WTC11 (cell line): ENCODE results near the gene PSMG4. TPM values are rescaled to one million over a fixed set of nuclear protein-coding genes. Genes with fewer than 3 reads are reported as not detected.

Source experiments
- ATAC-seq: fragments of 200-7000 bp; cut with Tn5 transposase; 2 replicates; pipeline ENCODE4 v1.10.0; 2021; ENCODE audit warnings: mild to moderate bottlenecking, moderate library complexity
- CTCF ChIA-PET: fragments of 300-600 bp; sonication (Branson Sonifier 250); formaldehyde crosslinking; loops from one replicate; lab custom pipeline; 2021; ENCODE audit warnings: antibody characterized with exemption; lab: Charles Lee
- POLR2A ChIA-PET: fragments of 350-600 bp; sonication (Branson Sonifier 250); formaldehyde crosslinking; loops from one replicate; lab custom pipeline; 2021; ENCODE audit warnings: antibody characterized with exemption; lab: Charles Lee
- DNase-seq: peaks from one replicate; pipeline ENCODE4 v3.0.0; 2021; ENCODE audit warnings: low spot score
- H3K27ac Mint-ChIP-seq: 2 replicates; pipeline ENCODE4 v1.8.0; 2021; ENCODE audit warnings: mixed read lengths
- H3K27me3 Mint-ChIP-seq: 2 replicates; pipeline ENCODE4 v1.8.0; 2021; ENCODE audit warnings: low read depth, mild to moderate bottlenecking, moderate library complexity, mixed read lengths
- H3K36me3 Mint-ChIP-seq: 2 replicates; pipeline ENCODE4 v1.8.0; 2021; ENCODE audit warnings: mixed read lengths
- H3K4me1 Mint-ChIP-seq: 2 replicates; pipeline ENCODE4 v1.8.0; 2022; ENCODE audit warnings: mixed read lengths
- H3K4me3 Mint-ChIP-seq: 2 replicates; pipeline ENCODE4 v1.8.0; 2021; ENCODE audit warnings: mild to moderate bottlenecking, moderate library complexity, mixed read lengths
- H3K9me3 Mint-ChIP-seq: 2 replicates; pipeline ENCODE4 v1.8.0; 2021; ENCODE audit warnings: mixed read lengths
- ERG ChIP-seq: fragments of 250-450 bp; sonication (Bioruptor Pico); IDR thresholded peaks from 2 replicates; pipeline ENCODE4 v1.8.0; 2021; ENCODE audit warnings: mild to moderate bottlenecking
- ESRRA ChIP-seq: sonication (generic); formaldehyde crosslinking; IDR thresholded peaks from 2 replicates; pipeline ENCODE4 v1.8.1; 2022; ENCODE audit warnings: mild to moderate bottlenecking, missing genetic modification reagents, borderline replicate concordance
- HMGA2 ChIP-seq: fragments of 250-450 bp; sonication (Bioruptor Pico); IDR thresholded peaks from 2 replicates; pipeline ENCODE4 v1.4.0; 2021; ENCODE audit warnings: mild to moderate bottlenecking, moderate library complexity
- HMGXB4 ChIP-seq: sonication (generic); formaldehyde crosslinking; IDR thresholded peaks from 2 replicates; pipeline ENCODE4 v1.8.1; 2023; ENCODE audit warnings: mild to moderate bottlenecking, moderate library complexity, missing genetic modification reagents
- MAX ChIP-seq: sonication (generic); formaldehyde crosslinking; IDR thresholded peaks from 2 replicates; pipeline ENCODE4 v1.8.0; 2022; ENCODE audit warnings: mild to moderate bottlenecking, missing genetic modification reagents
- MXD4 ChIP-seq: fragments of 250-450 bp; sonication (Bioruptor Pico); IDR thresholded peaks from 2 replicates; pipeline ENCODE4 v1.8.0; 2021; ENCODE audit warnings: mild to moderate bottlenecking, moderate library complexity, borderline replicate concordance
- MYBL2 ChIP-seq: sonication (generic); formaldehyde crosslinking; IDR thresholded peaks from 2 replicates; pipeline ENCODE4 v1.8.1; 2023; ENCODE audit warnings: mild to moderate bottlenecking, moderate library complexity, missing genetic modification reagents
- NFATC4 ChIP-seq: fragments of 250-450 bp; sonication (Bioruptor Pico); IDR thresholded peaks from 2 replicates; pipeline ENCODE4 v1.9.0; 2021; ENCODE audit warnings: mild to moderate bottlenecking
- NR2C2 ChIP-seq: sonication (generic); formaldehyde crosslinking; IDR thresholded peaks from 2 replicates; pipeline ENCODE4 v1.8.0; 2022; ENCODE audit warnings: mild to moderate bottlenecking, missing genetic modification reagents
- RORB ChIP-seq: fragments of 250-450 bp; sonication (Bioruptor Pico); IDR thresholded peaks from 2 replicates; pipeline ENCODE4 v1.9.0; 2021; ENCODE audit warnings: mild to moderate bottlenecking
- ZNF121 ChIP-seq: sonication (generic); formaldehyde crosslinking; IDR thresholded peaks from 2 replicates; pipeline ENCODE4 v1.8.0; 2023; ENCODE audit warnings: missing genetic modification reagents
- ZNF138 ChIP-seq: sonication (generic); formaldehyde crosslinking; conservative IDR thresholded peaks from 2 replicates; pipeline ENCODE4 v1.8.1; 2022; ENCODE audit warnings: mild to moderate bottlenecking, moderate library complexity, missing genetic modification reagents
- ZNF263 ChIP-seq: sonication (generic); formaldehyde crosslinking; IDR thresholded peaks from 2 replicates; pipeline ENCODE4 v1.8.1; 2022; ENCODE audit warnings: low read depth, mild to moderate bottlenecking, moderate library complexity, missing genetic modification reagents
- ZNF281 ChIP-seq: sonication (generic); formaldehyde crosslinking; IDR thresholded peaks from 2 replicates; pipeline ENCODE4 v1.8.0; 2023; ENCODE audit warnings: mild to moderate bottlenecking, missing genetic modification reagents
- ZNF317 ChIP-seq: sonication (generic); formaldehyde crosslinking; IDR thresholded peaks from 2 replicates; pipeline ENCODE4 v1.8.1; 2023; ENCODE audit warnings: low read depth, mild to moderate bottlenecking, moderate library complexity, missing genetic modification reagents, borderline replicate concordance
- total RNA-seq: library from RNA; stranded (reverse); gene quantifications from 3 replicates; pipeline ENCODE4 v1.2.3, GENCODE V29; 2021

Gene PSMG4
- total RNA-seq, 1 experiment from 2014 or later = 38.2 TPM

- DNase-seq = no peak
- Mint-ChIP-seq H3K4me1 (peaks cover 14% of the 10 kb centered on the region), H3K9me3 (peaks cover 8% of the 10 kb centered on the region), H3K27me3 (peaks cover 6% of the 10 kb centered on the region; the same call in 1 of the 2 replicates), H3K27ac (no peak overlapping the region)
- POLR2A ChIA-PET = no interaction called here
- TF ChIP-seq MAX (CRISPR knock-in tag) (no peak), ZNF121 (peak; percentile 70; the same call in 1 of the 2 replicates)
- TF ChIP-seq, all 79 proteins: peak for 1
- CTCF ChIA-PET = no interaction called here
- no peak overlapping the region for H3K4me3 Mint-ChIP-seq
- H3K36me3 Mint-ChIP-seq = peaks cover 4% of the 10 kb centered on the region
- no peak for ATAC-seq
Observed at GRCh38 chr6:3217286-3217685, 41.5 kb upstream of the PSMG4 start.

- CTCF ChIA-PET = no interaction called here
- H3K36me3 Mint-ChIP-seq = peaks cover 6% of the 10 kb centered on the region
- H3K27me3 Mint-ChIP-seq = peaks cover 6% of the 10 kb centered on the region; the same call in 1 of the 2 replicates
- no peak overlapping the region for H3K4me3 Mint-ChIP-seq
- H3K9me3 Mint-ChIP-seq = peaks cover 9% of the 10 kb centered on the region
- DNase-seq = no peak
- POLR2A ChIA-PET = no interaction called here
- TF ChIP-seq ZNF281 (CRISPR knock-in tag) = no peak
- TF ChIP-seq ERG (CRISPR knock-in tag) = no peak
- no peak for TF ChIP-seq ZNF138 (CRISPR knock-in tag)
- TF ChIP-seq NR2C2 (CRISPR knock-in tag) = no peak
- TF ChIP-seq HMGA2 (CRISPR knock-in tag) = no peak
- TF ChIP-seq ESRRA (CRISPR knock-in tag) = no peak
- TF ChIP-seq MYBL2 (CRISPR knock-in tag) = no peak
- TF ChIP-seq RORB (CRISPR knock-in tag) = no peak
- TF ChIP-seq, all 79 proteins: peak for 0
- Mint-ChIP-seq H3K4me1 (peaks cover 14% of the 10 kb centered on the region), H3K27ac (no peak overlapping the region)
- no peak for ATAC-seq
Observed at GRCh38 chr6:3218266-3218665, 40.5 kb upstream of the PSMG4 start.

- POLR2A ChIA-PET = no interaction called here
- peaks cover 23% of the 10 kb centered on the region for H3K4me1 Mint-ChIP-seq
- peaks cover 9% of the 10 kb centered on the region for H3K9me3 Mint-ChIP-seq
- peaks cover 6% of the 10 kb centered on the region; the same call in 1 of the 2 replicates for H3K27me3 Mint-ChIP-seq
- ATAC-seq = no peak
- TF ChIP-seq ZNF138 (CRISPR knock-in tag) (no peak), NFATC4 (CRISPR knock-in tag) (no peak), MXD4 (CRISPR knock-in tag) (no peak), ZNF263 (no peak), HMGXB4 (CRISPR knock-in tag) (no peak), ZNF317 (CRISPR knock-in tag) (no peak)
- TF ChIP-seq, all 79 proteins: peak for 0
- DNase-seq = no peak
- H3K4me3 Mint-ChIP-seq = no peak overlapping the region
- H3K27ac Mint-ChIP-seq = no peak overlapping the region
- peaks cover 18% of the 10 kb centered on the region for H3K36me3 Mint-ChIP-seq
- CTCF ChIA-PET = interaction anchor here (0.8 kb wide), 1 partner anchor 63 kb away, joined by 3 read pairs; the partner anchor contains the start of gene TUBB2A
Observed at GRCh38 chr6:3220366-3220765, 38.4 kb upstream of the PSMG4 start.
